H1 (cell line): ENCODE results near the gene ANKRD60. TPM values are rescaled to one million over a fixed set of nuclear protein-coding genes. Genes with fewer than 3 reads are reported as not detected.
A peak's percentile ranks its signal among the peaks of the same experiment; 100 is the strongest.

ENCODE experiments used
- CREB1 ChIP-seq: IDR thresholded peaks from 2 replicates; pipeline ENCODE4 v1.6.1; 2012; ENCODE audit warnings: inconsistent platforms
- EP300 ChIP-seq, 2 experiments: IDR thresholded peaks; 1 replicate in 1 of 2; 2 replicates in 1 of 2; pipeline ENCODE4 v1.6.1; 2011 to 2012; ENCODE audit warnings: low read depth in 2 of 2, low read length in 2 of 2, mild to moderate bottlenecking in 2 of 2, borderline replicate concordance in 1 of 2, inconsistent platforms in 1 of 2, moderate library complexity in 1 of 2
- RAD21 ChIP-seq, 2 experiments: IDR thresholded peaks in 1 of 2; conservative IDR thresholded peaks in 1 of 2; 2 replicates each; pipeline ENCODE4 v1.6.1; 2011; ENCODE audit warnings: low read depth in 2 of 2, low read length in 2 of 2, improper control_type of control experiment in 1 of 2, inconsistent platforms in 1 of 2, mild to moderate bottlenecking in 1 of 2, moderate library complexity in 1 of 2
- polyA plus RNA-seq, 7 experiments: library from polyadenylated mRNA; depleted of rRNA in 3 of 7; stranded (reverse) in 5 of 7; unstranded in 2 of 7; fragments of >200 nt in 5 of 7; fragments of 200-250 nt in 2 of 7; gene quantifications; 1 replicate in 5 of 7; 2 replicates in 1 of 7; 4 replicates in 1 of 7; pipeline versions ENCODE4 v1.2.1 to v1.2.3, GENCODE V29; 2011 to 2013; ENCODE audit warnings: missing spikeins in 2 of 7, mixed read lengths in 2 of 7
- total RNA-seq: library from RNA; stranded (reverse); fragmentation: NEBNext Ultra II Directional; extraction: Animal tissue kit (Norgen Biotek cat#: 25700); gene quantifications from 2 replicates; pipeline ENCODE4 v1.2.1, GENCODE V29; 2021
- TF ChIP-seq, protein P1 (sequence below), 3 experiments: IDR thresholded peaks; 1 replicate in 2 of 3; 2 replicates in 1 of 3; pipeline versions ENCODE4 v1.5.1 to v1.6.1; 2011; ENCODE audit warnings: low read length in 3 of 3, mild to moderate bottlenecking in 3 of 3, inconsistent platforms in 2 of 3, low read depth in 1 of 3, moderate library complexity in 1 of 3; ENCODE audit not compliant: insufficient read depth in 1 of 3; ENCODE audit errors: control extremely low read depth in 1 of 3

The ANKRD60 gene
- total and polyA plus RNA-seq, 2 of the 8 experiments (the other 6 are each of a cell fraction or from before 2014, with no cell fraction given), result not detected

DNA sequence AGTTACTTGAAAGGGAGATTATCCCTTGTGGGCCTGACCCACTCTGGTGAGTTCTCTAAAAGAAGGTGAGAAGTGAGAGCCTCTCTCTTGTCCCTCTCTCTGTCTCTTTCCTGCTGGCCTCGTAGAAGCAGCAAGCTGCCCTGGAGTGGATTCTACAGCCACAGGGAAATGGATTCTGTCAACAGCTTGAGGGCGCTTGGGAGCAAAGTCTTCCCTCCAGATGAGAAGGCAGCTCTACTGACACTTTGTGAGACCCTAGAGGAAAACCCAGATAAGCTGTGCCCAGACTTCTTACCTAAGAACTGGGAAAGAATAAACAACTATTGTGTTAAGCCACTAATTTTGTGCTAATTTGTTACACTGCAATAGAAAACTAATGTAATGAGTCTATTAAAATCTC lies 39.9 kb downstream of the ANKRD60 start (continued):
- TF ChIP-seq, protein P1, sequence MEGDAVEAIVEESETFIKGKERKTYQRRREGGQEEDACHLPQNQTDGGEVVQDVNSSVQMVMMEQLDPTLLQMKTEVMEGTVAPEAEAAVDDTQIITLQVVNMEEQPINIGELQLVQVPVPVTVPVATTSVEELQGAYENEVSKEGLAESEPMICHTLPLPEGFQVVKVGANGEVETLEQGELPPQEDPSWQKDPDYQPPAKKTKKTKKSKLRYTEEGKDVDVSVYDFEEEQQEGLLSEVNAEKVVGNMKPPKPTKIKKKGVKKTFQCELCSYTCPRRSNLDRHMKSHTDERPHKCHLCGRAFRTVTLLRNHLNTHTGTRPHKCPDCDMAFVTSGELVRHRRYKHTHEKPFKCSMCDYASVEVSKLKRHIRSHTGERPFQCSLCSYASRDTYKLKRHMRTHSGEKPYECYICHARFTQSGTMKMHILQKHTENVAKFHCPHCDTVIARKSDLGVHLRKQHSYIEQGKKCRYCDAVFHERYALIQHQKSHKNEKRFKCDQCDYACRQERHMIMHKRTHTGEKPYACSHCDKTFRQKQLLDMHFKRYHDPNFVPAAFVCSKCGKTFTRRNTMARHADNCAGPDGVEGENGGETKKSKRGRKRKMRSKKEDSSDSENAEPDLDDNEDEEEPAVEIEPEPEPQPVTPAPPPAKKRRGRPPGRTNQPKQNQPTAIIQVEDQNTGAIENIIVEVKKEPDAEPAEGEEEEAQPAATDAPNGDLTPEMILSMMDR (IDR thresholded peaks at IDR 0.05; ENCODE audit: control extremely low read depth in 1 of 3, insufficient read depth in 1 of 3, low read depth in 1 of 3, low read length in 3 of 3), result peak; percentile 41 to 59 (median 58)
- TF ChIP-seq EP300 (IDR thresholded peaks at IDR 0.05; ENCODE audit: borderline replicate concordance in 1 of 2, low read depth in 2 of 2, low read length in 2 of 2), result no peak
- peak; percentile 25 to 40; a peak in 3 of 4 replicates for TF ChIP-seq RAD21 (IDR thresholded peaks at IDR 0.05 in 1 of 2, conservative IDR thresholded peaks at IDR 0.05 in 1 of 2; ENCODE audit: low read depth in 2 of 2, low read length in 2 of 2)
- TF ChIP-seq CREB1, result no peak
